GM12864 (cell line): Measurements from ENCODE around the gene COL2A1.

Source experiments
- DNase-seq: peaks from one replicate; pipeline ENCODE4 v3.0.0-alpha.2; 2011; ENCODE audit warnings: low read depth
- H3K4me3 ChIP-seq: 2 replicates; pipeline ENCODE4 v1.5.1; 2011; ENCODE audit warnings: mild to moderate bottlenecking, low read depth, low read length, control low read depth
- CTCF ChIP-seq: IDR thresholded peaks from 2 replicates; pipeline ENCODE4 v1.5.1; 2011; ENCODE audit warnings: low read depth, mild to moderate bottlenecking, moderate library complexity, low read length, control low read depth, inconsistent platforms; ENCODE audit errors: missing control alignments

The COL2A1 gene

GRCh38 chr12:48031135-48031960 lies 27.1 kb upstream of the COL2A1 start:
- no peak for TF ChIP-seq CTCF
- DNase-seq = no peak
- H3K4me3 ChIP-seq = no peak overlapping the region

- no peak for TF ChIP-seq CTCF
- no peak for DNase-seq
- H3K4me3 ChIP-seq = no peak overlapping the region
These were observed 25.9 kb upstream of the COL2A1 start for GRCh38 chr12:48030173-48030650.

- TF ChIP-seq CTCF = no peak
- no peak for DNase-seq
- no peak overlapping the region for H3K4me3 ChIP-seq
These were observed 25.4 kb upstream of the COL2A1 start for GRCh38 chr12:48029491-48030172.

- H3K4me3 ChIP-seq = no peak overlapping the region
- no peak for DNase-seq
- TF ChIP-seq CTCF = no peak
These were observed 24.5 kb upstream of the COL2A1 start for GRCh38 chr12:48028541-48029431.

GRCh38 chr12:48027183-48028002 lies 23.1 kb upstream of the COL2A1 start:
- no peak overlapping the region for H3K4me3 ChIP-seq
- no peak for DNase-seq
- no peak for TF ChIP-seq CTCF

- H3K4me3 ChIP-seq = no peak overlapping the region
- TF ChIP-seq CTCF = no peak
- DNase-seq = no peak
These were observed 22.0 kb upstream of the COL2A1 start for GRCh38 chr12:48026060-48026827.
